B cell (primary cell): ENCODE results near the gene OLIG2. TPM values are rescaled to one million over a fixed set of nuclear protein-coding genes. Genes with fewer than 3 reads are reported as not detected.

Experiments
- ATAC-seq: fragments of 200-7000 bp; cut with Tn5 transposase; one replicate; pipeline ENCODE4 v1.10.0; 2021; ENCODE audit warnings: low read depth, mild to moderate bottlenecking, moderate number of reproducible peaks, moderate library complexity
- CTCF ChIA-PET: fragments of 350-600 bp; sonication (Branson Sonifier 250); formaldehyde crosslinking; loops from one replicate; lab custom pipeline; 2021; ENCODE audit warnings: antibody characterized with exemption, inconsistent platforms; lab: Charles Lee
- POLR2A ChIA-PET: fragments of 350-600 bp; sonication (Branson Sonifier 250); formaldehyde crosslinking; loops from one replicate; lab custom pipeline; 2021; ENCODE audit warnings: antibody characterized with exemption; lab: Charles Lee
- DNase-seq: peaks from one replicate; pipeline ENCODE4 v3.0.0; 2013
- H2AFZ ChIP-seq: 2 replicates; pipeline ENCODE4 v1.6.1; 2012; ENCODE audit warnings: mild to moderate bottlenecking, low read depth, low read length; ENCODE audit not compliant: insufficient read depth, poor library complexity, severe bottlenecking
- H3K27ac ChIP-seq, 2 donors: 1 replicate in 1 of 2; 2 replicates in 1 of 2; pipeline ENCODE4 v1.5.1; 2012 to 2013; ENCODE audit warnings: low read length in 2 of 2, mild to moderate bottlenecking in 2 of 2, moderate library complexity in 1 of 2
- H3K27me3 ChIP-seq, 4 experiments: fragments of 200-600 bp in 1 of 4; sonication (generic) in 1 of 4; replicated peaks in 1 of 4; 1 replicate in 2 of 4; 2 replicates in 2 of 4; pipeline versions ENCODE4 v1.6.1 to v1.7.0; 2013 to 2016; ENCODE audit warnings: low read length in 3 of 4, mild to moderate bottlenecking in 2 of 4, mixed read lengths in 1 of 4, moderate library complexity in 1 of 4; ENCODE audit not compliant: insufficient read depth in 4 of 4, control insufficient read depth in 3 of 4; ENCODE audit errors: control extremely low read depth in 1 of 4
- H3K36me3 ChIP-seq, 2 experiments: replicated peaks in 1 of 2; 1 replicate in 1 of 2; 2 replicates in 1 of 2; pipeline versions ENCODE4 v1.6.1 to v1.7.1; 2013; ENCODE audit warnings: low read length in 1 of 2; ENCODE audit not compliant: insufficient read depth in 2 of 2, control insufficient read depth in 1 of 2; ENCODE audit errors: control extremely low read depth in 1 of 2, extremely low read depth in 1 of 2
- H3K4me1 ChIP-seq, 2 donors: fragments of 200-600 bp in 1 of 2; sonication (generic) in 1 of 2; 1 replicate in 1 of 2; 2 replicates in 1 of 2; pipeline versions ENCODE4 v1.5.1 to v1.6.1; 2013 to 2017; ENCODE audit warnings: low read length in 2 of 2; ENCODE audit not compliant: control insufficient read depth in 2 of 2, insufficient read depth in 2 of 2
- H3K4me2 ChIP-seq: replicated peaks from 2 replicates; pipeline ENCODE3; 2012; ENCODE audit warnings: mild to moderate bottlenecking, low read depth, low read length; ENCODE audit not compliant: poor library complexity, severe bottlenecking
- H3K4me3 ChIP-seq, 5 experiments: fragments of 200-600 bp in 1 of 5; sonication (generic) in 1 of 5; 1 replicate in 3 of 5; 2 replicates in 2 of 5; pipeline versions ENCODE4 v1.5.1 to v1.7.0; 2011 to 2016; ENCODE audit warnings: low read length in 4 of 5, mild to moderate bottlenecking in 4 of 5, low read depth in 2 of 5, control low read depth in 1 of 5, moderate library complexity in 1 of 5; ENCODE audit not compliant: insufficient read depth in 1 of 5; ENCODE audit errors: control extremely low read depth in 1 of 5, extremely low read depth in 1 of 5
- H3K79me2 ChIP-seq: fragments of 200-600 bp; sonication (generic); one replicate; pipeline ENCODE4 v1.6.0; 2016; ENCODE audit warnings: low read length; ENCODE audit not compliant: control insufficient read depth, insufficient read depth
- H3K9ac ChIP-seq: fragments of 200-600 bp; sonication (generic); 2 replicates; pipeline ENCODE4 v1.6.1; 2017; ENCODE audit warnings: mild to moderate bottlenecking, low read length, moderate library complexity
- H3K9me3 ChIP-seq, 3 donors: one replicate each; pipeline versions ENCODE4 v1.6.1 to v1.7.1; 2013; ENCODE audit warnings: low read length in 2 of 3; ENCODE audit not compliant: control insufficient read depth in 2 of 3, insufficient read depth in 1 of 3; ENCODE audit errors: control extremely low read depth in 1 of 3
- H4K20me1 ChIP-seq: 2 replicates; pipeline ENCODE4 v1.6.0; 2012; ENCODE audit warnings: mild to moderate bottlenecking, low read length; ENCODE audit not compliant: insufficient read depth, control insufficient read depth, poor library complexity, severe bottlenecking
- H3K27ac Mint-ChIP-seq: one replicate; pipeline ENCODE4 v1.8.0; 2021; ENCODE audit warnings: mixed read lengths
- H3K27me3 Mint-ChIP-seq: one replicate; pipeline ENCODE4 v1.8.0; 2021; ENCODE audit warnings: mixed read lengths
- H3K4me1 Mint-ChIP-seq: one replicate; pipeline ENCODE4 v1.8.0; 2021; ENCODE audit warnings: mixed read lengths
- H3K4me3 Mint-ChIP-seq: one replicate; pipeline ENCODE4 v1.8.0; 2021; ENCODE audit warnings: mixed read lengths
- H3K9me3 Mint-ChIP-seq: one replicate; pipeline ENCODE4 v1.8.0; 2022; ENCODE audit warnings: mixed read lengths; ENCODE audit not compliant: insufficient read depth
- EZH2 ChIP-seq: IDR thresholded peaks from 2 replicates; pipeline ENCODE4 v1.6.1; 2012; ENCODE audit warnings: borderline replicate concordance, low read depth, mild to moderate bottlenecking, moderate library complexity, low read length; ENCODE audit not compliant: insufficient read depth, poor library complexity, severe bottlenecking
- WGBS: methylation state at CpG from one replicate; pipeline ENCODE4 v1.1.5; 2013; ENCODE audit warnings: missing lambda C conversion rate; ENCODE audit not compliant: insufficient coverage; 5-methylcytosine and 5-hydroxymethylcytosine counted together
- intact Hi-C: fragments of 100-400 bp; cut with micrococcal nuclease; formaldehyde crosslinking; loops from one replicate; pipeline ENCODE4 v1.10.0; 2022
- polyA plus RNA-seq: library from polyadenylated mRNA; depleted of rRNA; stranded (reverse); fragments of >200 nt; gene quantifications from 2 replicates; pipeline ENCODE4 v1.2.3, GENCODE V29; 2012
- total RNA-seq, 2 donors: library from RNA; stranded (reverse); fragments of 120-200 nt in 1 of 2; gene quantifications; 1 replicate in 1 of 2; 2 replicates in 1 of 2; pipeline versions ENCODE4 v1.2.3 to v1.2.4, GENCODE V29; 2013 to 2022
- TF ChIP-seq, protein P1 (sequence below): fragments of 200-600 bp; IDR thresholded peaks from one replicate; pipeline ENCODE4 v1.8.0; 2022; ENCODE audit warnings: antibody characterized with exemption, mild to moderate bottlenecking

The OLIG2 gene
- total and polyA plus RNA-seq, 2 donors (not counting 1 experiment from before 2014, with no cell fraction given) = not detected

DNA sequence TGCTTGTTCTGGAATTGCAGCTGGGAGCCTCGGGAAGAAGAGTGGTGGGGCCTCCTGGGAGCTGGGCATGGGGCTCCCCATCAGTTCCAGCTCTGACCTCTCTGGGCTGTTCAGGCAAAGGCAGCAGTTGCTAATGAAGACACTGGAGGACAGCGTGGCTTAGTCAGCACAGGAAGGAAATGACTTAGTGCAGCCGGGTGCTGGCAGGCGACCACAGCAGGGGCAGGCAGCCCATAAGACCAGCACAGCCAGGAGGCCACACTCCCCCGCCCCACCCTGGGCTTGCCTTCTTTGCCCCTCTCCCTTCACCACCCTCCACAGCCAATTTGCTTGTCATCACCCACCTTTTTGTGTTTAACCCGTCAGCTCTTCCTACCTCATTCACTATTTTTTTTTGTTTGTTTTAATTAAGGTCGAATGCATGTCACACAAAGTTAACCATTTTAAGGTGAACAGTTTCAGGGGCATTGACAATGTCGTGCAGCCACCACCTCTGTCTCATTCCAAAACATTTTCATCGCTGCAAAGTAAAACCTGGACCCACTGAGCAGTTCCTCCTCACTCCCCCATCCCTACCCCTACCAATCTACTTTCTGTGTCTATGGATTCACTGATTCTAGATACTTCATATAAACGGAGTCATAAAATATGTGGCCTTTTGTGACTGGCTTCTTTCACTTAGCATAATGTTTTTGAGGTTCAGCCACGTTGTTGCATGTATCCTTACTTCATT is 10.9 kb downstream of the OLIG2 start:
- DNase-seq (no peak), ATAC-seq (no peak)
- no peak overlapping the region for H3K4me3 ChIP-seq
- Mint-ChIP-seq H3K27ac (no peak overlapping the region), H3K4me3 (no peak overlapping the region), H3K27me3 (peaks cover 54% of the 10 kb centered on the region), H3K9me3 (peaks cover 4% of the 10 kb centered on the region), H3K4me1 (no peaks in the 10 kb centered on the region)
- ChIA-PET CTCF (interaction anchor here (0.7 kb wide), 1 partner anchor 64 kb away, joined by 3 read pairs; no protein-coding TSS in a partner anchor), POLR2A (no interaction called here)
- H3K36me3 ChIP-seq = no peaks in the 10 kb centered on the region
- no peaks in the 10 kb centered on the region for H4K20me1 ChIP-seq
- no peak overlapping the region for H3K9ac ChIP-seq
- H3K9me3 ChIP-seq = peaks cover 0 to 3% (median 0%) of the 10 kb centered on the region in 3 donors
- no peak for TF ChIP-seq EZH2
- TF ChIP-seq, protein P1, sequence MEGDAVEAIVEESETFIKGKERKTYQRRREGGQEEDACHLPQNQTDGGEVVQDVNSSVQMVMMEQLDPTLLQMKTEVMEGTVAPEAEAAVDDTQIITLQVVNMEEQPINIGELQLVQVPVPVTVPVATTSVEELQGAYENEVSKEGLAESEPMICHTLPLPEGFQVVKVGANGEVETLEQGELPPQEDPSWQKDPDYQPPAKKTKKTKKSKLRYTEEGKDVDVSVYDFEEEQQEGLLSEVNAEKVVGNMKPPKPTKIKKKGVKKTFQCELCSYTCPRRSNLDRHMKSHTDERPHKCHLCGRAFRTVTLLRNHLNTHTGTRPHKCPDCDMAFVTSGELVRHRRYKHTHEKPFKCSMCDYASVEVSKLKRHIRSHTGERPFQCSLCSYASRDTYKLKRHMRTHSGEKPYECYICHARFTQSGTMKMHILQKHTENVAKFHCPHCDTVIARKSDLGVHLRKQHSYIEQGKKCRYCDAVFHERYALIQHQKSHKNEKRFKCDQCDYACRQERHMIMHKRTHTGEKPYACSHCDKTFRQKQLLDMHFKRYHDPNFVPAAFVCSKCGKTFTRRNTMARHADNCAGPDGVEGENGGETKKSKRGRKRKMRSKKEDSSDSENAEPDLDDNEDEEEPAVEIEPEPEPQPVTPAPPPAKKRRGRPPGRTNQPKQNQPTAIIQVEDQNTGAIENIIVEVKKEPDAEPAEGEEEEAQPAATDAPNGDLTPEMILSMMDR = no peak
- H3K4me2 ChIP-seq = no peak overlapping the region
- WGBS = 7% methylated on average over 8 of the region's 11 CpGs
- intact Hi-C loops = no loop called here
- no peak overlapping the region for H3K27ac ChIP-seq
- H3K4me1 ChIP-seq = no peaks in the 10 kb centered on the region
- peaks cover 0 to 22% (median 6%) of the 10 kb centered on the region in 4 experiments for H3K27me3 ChIP-seq
- no peaks in the 10 kb centered on the region for H3K79me2 ChIP-seq
- no peak overlapping the region for H2AFZ ChIP-seq

DNA sequence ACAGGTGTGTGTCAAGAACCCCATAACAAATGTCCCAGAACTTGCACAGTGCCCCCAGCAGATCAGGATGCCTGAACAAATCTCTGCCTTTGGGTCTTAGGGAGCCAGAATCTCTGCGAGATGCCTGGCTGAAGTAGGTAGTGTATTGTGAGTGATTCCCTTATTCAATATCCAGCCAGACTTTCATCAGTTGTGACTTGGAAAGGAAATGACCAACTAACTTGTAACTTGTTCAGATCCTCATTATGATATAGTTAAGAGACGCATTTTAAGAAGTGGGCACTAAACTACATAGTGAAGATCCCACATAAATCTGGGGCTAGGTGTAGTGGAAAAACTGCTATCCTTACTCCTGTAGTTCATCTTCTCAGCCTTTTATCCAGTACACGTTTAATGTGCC is 11.8 kb downstream of the OLIG2 start:
- 78% methylated on average over 1 of the region's 3 CpGs for WGBS
- CTCF ChIA-PET = no interaction called here
- POLR2A ChIA-PET = no interaction called here
- H3K36me3 ChIP-seq = no peaks in the 10 kb centered on the region
- TF ChIP-seq, protein P1 = no peak
- H3K4me2 ChIP-seq = no peak overlapping the region
- no peaks in the 10 kb centered on the region for H4K20me1 ChIP-seq
- no peak overlapping the region for H3K27ac ChIP-seq
- no peak overlapping the region for H3K4me3 Mint-ChIP-seq
- no peaks in the 10 kb centered on the region for H3K4me1 ChIP-seq
- intact Hi-C loops = no loop called here
- ATAC-seq (no peak), DNase-seq (no peak)
- H3K9me3 Mint-ChIP-seq = peaks cover 4% of the 10 kb centered on the region
- H3K4me3 ChIP-seq = no peak overlapping the region
- H3K27ac Mint-ChIP-seq = no peak overlapping the region
- H3K27me3 Mint-ChIP-seq = peaks cover 51% of the 10 kb centered on the region
- H3K9ac ChIP-seq = no peak overlapping the region
- H3K79me2 ChIP-seq = no peaks in the 10 kb centered on the region
- H3K4me1 Mint-ChIP-seq = no peaks in the 10 kb centered on the region
- peaks cover 0 to 18% (median 6%) of the 10 kb centered on the region in 4 experiments for H3K27me3 ChIP-seq
- H3K9me3 ChIP-seq = peaks cover 0 to 3% (median 0%) of the 10 kb centered on the region in 3 donors
- H2AFZ ChIP-seq = no peak overlapping the region
